Esophagus muscularis mucosa (tissue), 4 donors: ENCODE measurements around the gene TRUB2. TPM values are rescaled to one million over a fixed set of nuclear protein-coding genes. Genes with fewer than 3 reads are reported as not detected.
"Not testable (repeated sequence)": the region's sequence is repeated elsewhere in the genome, so short reads cannot be mapped to it uniquely, and the experiment has no call there.

Experiments used
- DNase-seq: peaks from one replicate; pipeline ENCODE4 v3.0.0-alpha.2; 2017; ENCODE audit errors: extremely low spot score
- H3K27ac ChIP-seq, 4 donors: fragments of 200-600 bp; sonication (generic); replicated peaks in 1 of 4; 1 replicate in 3 of 4; 2 replicates in 1 of 4; pipeline ENCODE4 v1.5.1; 2016 to 2019; ENCODE audit warnings: mild to moderate bottlenecking in 1 of 4
- H3K27me3 ChIP-seq, 4 donors: fragments of 200-600 bp; sonication (generic); one replicate each; pipeline versions ENCODE4 v1.5.1 to v1.6.0; 2016 to 2019
- H3K36me3 ChIP-seq, 4 donors: fragments of 200-600 bp; sonication (generic); one replicate each; pipeline ENCODE4 v1.5.1; 2016 to 2019
- H3K4me1 ChIP-seq, 4 donors: fragments of 200-600 bp; sonication (generic); one replicate each; pipeline ENCODE4 v1.5.1; 2016 to 2019
- H3K4me3 ChIP-seq, 4 donors: fragments of 200-600 bp; sonication (generic); 1 replicate in 2 of 4; 2 replicates in 2 of 4; pipeline ENCODE4 v1.5.1; 2016 to 2019; ENCODE audit warnings: mild to moderate bottlenecking in 4 of 4, moderate library complexity in 1 of 4
- H3K9me3 ChIP-seq, 4 donors: fragments of 200-600 bp; sonication (generic); 1 replicate in 3 of 4; 2 replicates in 1 of 4; pipeline ENCODE4 v1.5.1; 2016 to 2019
- CTCF ChIP-seq, 3 experiments: fragments of 200-600 bp in 2 of 3; fragments of 450-650 bp in 1 of 3; sonication (generic) in 2 of 3; IDR thresholded peaks; one replicate each; pipeline ENCODE4 v1.5.1; 2017 to 2019; ENCODE audit warnings: antibody characterized with exemption in 3 of 3, mild to moderate bottlenecking in 2 of 3, moderate library complexity in 1 of 3
- EP300 ChIP-seq: sonication (generic); formaldehyde crosslinking; IDR thresholded peaks from one replicate; pipeline ENCODE4 v1.6.1; 2017; ENCODE audit warnings: antibody characterized with exemption
- POLR2A ChIP-seq: fragments of 450-650 bp; IDR thresholded peaks from one replicate; pipeline ENCODE4 v1.6.1; 2017; ENCODE audit warnings: antibody characterized with exemption, moderate library complexity, mild to moderate bottlenecking, low read depth
- POLR2AphosphoS5 ChIP-seq, 2 donors: sonication (generic); formaldehyde crosslinking; IDR thresholded peaks; one replicate each; pipeline ENCODE4 v1.6.1; 2017; ENCODE audit warnings: antibody characterized with exemption in 2 of 2
- WGBS: methylation state at CpG from one replicate; pipeline ENCODE4 v1.1.5; 2018; 5-methylcytosine and 5-hydroxymethylcytosine counted together
- intact Hi-C: fragments of 100-400 bp; cut with DNase I; formaldehyde crosslinking; loops from one replicate; pipeline ENCODE4 v1.15.1; 2023
- total RNA-seq, 4 donors: library from RNA; depleted of rRNA; stranded (reverse); fragments of >200 nt; gene quantifications; one replicate each; pipeline versions ENCODE4 v1.1.0 to v1.2.1, GENCODE V29; 2016

TRUB2 gene
- total RNA-seq, 4 donors from 2014 or later = 5.4 to 13.2 (median 9.5) TPM

- intact Hi-C loops = no loop called here
- peaks cover 23 to 31% (median 29%) of the 10 kb centered on the region in 4 donors for H3K36me3 ChIP-seq
- no peak for DNase-seq
- 65% methylated on average over 5 of the region's 75 CpGs for WGBS
- no peaks in the 10 kb centered on the region for H3K9me3 ChIP-seq
- no peak for TF ChIP-seq EP300
- peak in 1 of 3 experiments; percentile 29 for TF ChIP-seq CTCF (IDR thresholded peaks at IDR 0.05)
- peak; percentile 16 to 39 for TF ChIP-seq POLR2AphosphoS5 (IDR thresholded peaks at IDR 0.05)
- no peaks in the 10 kb centered on the region for H3K27me3 ChIP-seq
- H3K27ac ChIP-seq = peak within 1 kb of the TSS; percentile 80 to 87 (median 85)
- peaks cover 4 to 26% (median 20%) of the 10 kb centered on the region in 4 donors for H3K4me1 ChIP-seq
- peak within 1 kb of the TSS; percentile 77 to 97 (median 90) for H3K4me3 ChIP-seq
Observed at GRCh38 chr9:128339761-128340690, 17.8 kb upstream of the TRUB2 start, which contains the start of gene SLC27A4. Gene SLC27A4 (plus strand): TSS chr9:128340527. CDS start chr9:128343133, 2,606 bp downstream.

- H3K27me3 ChIP-seq, H3K27ac ChIP-seq, H3K4me3 ChIP-seq, DNase-seq, H3K9me3 ChIP-seq, intact Hi-C loops: not testable (repeated sequence)
- WGBS = 94% methylated on average over 15 of the region's 15 CpGs
- Histone ChIP-seq H3K36me3 (peaks cover 13 to 30% (median 26%) of the 10 kb centered on the region in 4 donors), H3K4me1 (peaks cover 4 to 26% (median 20%) of the 10 kb centered on the region in 4 donors)
Observed at GRCh38 chr9:128338852-128339614, 16.8 kb upstream of the TRUB2 start.

GRCh38 chr9:128337936-128338335 is 15.7 kb upstream of the TRUB2 start:
- Histone ChIP-seq H3K4me1 (peaks cover 4 to 26% (median 20%) of the 10 kb centered on the region in 4 donors), H3K36me3 (peaks cover 2 to 30% (median 25%) of the 10 kb centered on the region in 4 donors), H3K4me3 (no peak overlapping the region), H3K9me3 (no peaks in the 10 kb centered on the region), H3K27me3 (no peaks in the 10 kb centered on the region), H3K27ac (no peak overlapping the region)
- TF ChIP-seq EP300 = no peak
- no peak for TF ChIP-seq CTCF (IDR thresholded peaks at IDR 0.05)
- TF ChIP-seq POLR2AphosphoS5 (IDR thresholded peaks at IDR 0.05) = no peak
- no peak for TF ChIP-seq POLR2A
- DNase-seq = no peak
- 94% methylated on average over 7 of the region's 7 CpGs for WGBS
- intact Hi-C loops = no loop called here

GRCh38 chr9:128335914-128336313 is 13.7 kb upstream of the TRUB2 start:
- no CpG with 5 or more reads among the region's 2 CpGs for WGBS
- intact Hi-C loops = no loop called here

More at GRCh38 chr9:128335914-128336313, 13.7 kb upstream of the TRUB2 start:
- Histone ChIP-seq H3K36me3 (peaks cover 0 to 41% (median 34%) of the 10 kb centered on the region in 4 donors), H3K9me3 (no peaks in the 10 kb centered on the region), H3K4me3 (no peak overlapping the region), H3K27ac (no peak overlapping the region), H3K27me3 (no peaks in the 10 kb centered on the region), H3K4me1 (peaks cover under 1 to 10% (median 9%) of the 10 kb centered on the region in 4 donors)
- TF ChIP-seq EP300 = no peak
- no peak for TF ChIP-seq POLR2AphosphoS5 (IDR thresholded peaks at IDR 0.05)
- TF ChIP-seq POLR2A = no peak
- no peak for TF ChIP-seq CTCF (IDR thresholded peaks at IDR 0.05)
- DNase-seq = no peak
